SW 1271 (cell line): ENCODE results near the gene OR2S2.

Experiments used
- DNase-seq, 2 experiments: peaks; one replicate each; lab custom pipeline; 2025; lab: John Stamatoyannopoulos, UW

Gene OR2S2

DNA sequence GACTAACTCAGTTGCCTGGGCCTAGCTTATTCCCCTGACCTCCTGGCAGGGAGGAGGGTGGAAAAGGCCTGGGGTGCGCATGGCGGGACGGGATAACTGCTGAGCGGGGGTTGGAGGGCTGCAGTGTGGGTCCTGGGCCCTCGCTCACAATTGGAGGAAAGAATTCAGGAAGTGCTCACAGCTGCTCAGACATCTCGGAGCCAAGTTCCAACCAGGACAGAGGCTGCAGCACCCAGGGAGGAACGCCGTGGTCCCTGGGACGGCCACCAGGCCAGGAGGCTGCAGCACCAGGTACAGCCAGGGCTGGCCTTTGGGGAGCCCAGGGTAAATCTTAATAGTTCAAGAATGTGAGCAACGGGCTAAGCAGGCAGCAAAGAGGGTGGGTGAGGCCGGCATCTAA lies 48.7 kb downstream of the OR2S2 start, which contains the start of gene SPAAR:
SPAAR (plus strand) TSS at position 217 of the 400 bp plus-strand sequence. CDS start 974 bp downstream, outside the sequence.
- no peak for DNase-seq

DNA sequence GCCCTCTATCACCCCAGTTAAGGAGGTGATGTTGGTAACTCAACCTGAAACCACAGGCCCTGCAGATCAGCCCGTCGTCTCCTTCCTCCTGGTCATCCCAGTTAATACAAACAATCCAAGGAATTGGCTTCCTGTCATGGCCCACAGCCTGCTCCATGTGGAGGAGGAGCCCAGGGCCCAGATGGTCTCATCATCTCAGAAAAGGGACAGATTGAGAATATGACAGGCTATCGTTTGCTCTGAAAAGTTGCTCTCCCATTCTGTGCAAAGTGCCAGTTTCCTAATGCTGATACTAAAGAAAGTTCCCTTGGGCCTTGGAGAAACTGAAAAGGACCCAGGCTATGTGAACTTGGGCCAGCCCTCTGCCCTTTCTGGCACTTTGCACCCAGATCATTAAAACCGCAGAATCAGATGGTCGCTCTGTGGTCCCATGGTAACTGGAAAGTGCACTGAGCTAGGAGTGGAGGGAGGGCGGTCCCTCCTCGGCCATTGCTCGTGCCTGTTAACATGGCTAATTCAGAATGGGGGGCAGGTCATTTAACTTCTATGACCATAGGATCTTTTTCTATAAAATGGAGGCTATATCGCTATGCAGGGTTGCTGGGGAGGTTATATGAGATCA lies 49.3 kb downstream of the OR2S2 start:
- DNase-seq = no peak

DNA sequence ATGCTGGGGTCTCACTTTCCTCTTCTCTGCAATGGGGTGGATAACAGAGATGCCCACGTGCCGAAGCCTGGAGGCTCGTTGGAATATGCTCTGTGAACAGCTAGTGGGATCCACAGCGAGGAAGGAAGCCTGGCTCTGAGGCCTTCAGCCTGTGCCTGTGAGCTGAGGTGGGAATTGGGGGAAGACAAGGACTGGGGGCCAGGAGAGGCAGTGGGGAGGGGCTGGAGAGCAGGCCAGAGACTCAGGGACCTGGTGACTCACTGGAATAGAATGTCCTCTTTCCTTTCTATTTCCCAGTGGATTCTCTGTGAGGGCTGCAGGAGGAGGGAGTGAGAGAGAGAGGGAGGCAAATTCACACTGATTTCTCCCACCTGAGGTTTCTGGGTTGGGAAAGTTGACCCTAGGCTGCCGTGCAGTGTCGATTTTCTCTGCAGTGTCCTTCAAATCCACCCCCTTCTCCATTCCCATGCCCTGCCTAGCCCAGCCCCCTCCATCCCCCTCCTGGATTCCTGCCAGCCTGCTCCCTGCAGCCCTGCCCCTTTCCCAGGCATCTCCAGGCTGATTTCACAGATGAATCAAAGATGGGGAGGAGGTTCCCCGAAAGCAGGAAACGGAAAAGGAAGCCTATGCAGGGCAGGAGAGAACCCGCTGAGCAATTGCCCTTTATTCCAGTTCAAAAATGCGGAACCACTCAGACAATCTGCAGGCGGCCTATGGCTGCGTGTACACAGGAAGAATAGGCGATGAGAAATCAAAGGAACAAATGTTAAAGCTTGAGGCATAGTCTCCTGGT lies 50.0 kb downstream of the OR2S2 start:
- peak; percentile 46 to 79 for DNase-seq
